Panc1 (cell line): ENCODE measurements around the gene FAM169A. TPM values are rescaled to one million over a fixed set of nuclear protein-coding genes. Genes with fewer than 3 reads are reported as not detected.
A peak's percentile ranks its signal among the peaks of the same experiment; 100 is the strongest.

Experiments
- ATAC-seq: fragments of 200-7000 bp; cut with Tn5 transposase; 2 replicates; pipeline ENCODE4 v1.9.1; 2020; ENCODE audit warnings: mild to moderate bottlenecking, moderate library complexity
- BruUV-seq: library from RNA; stranded (reverse); fragments of 400-500 nt; replicated peaks from 2 replicates; lab custom pipeline; 2021; lab: Mats Ljungman, UMichigan
- CTCF ChIA-PET: fragments of 300-600 bp; sonication (Branson Sonifier 250); formaldehyde crosslinking; loops from one replicate; lab custom pipeline; 2022; ENCODE audit warnings: antibody characterized with exemption; lab: Charles Lee
- POLR2A ChIA-PET: fragments of 300-600 bp; sonication (Branson Sonifier 250); formaldehyde crosslinking; loops from one replicate; lab custom pipeline; 2022; ENCODE audit warnings: antibody characterized with exemption; lab: Charles Lee
- DNase-seq: peaks from one replicate; pipeline ENCODE4 v3.0.0-alpha.2; 2010; ENCODE audit warnings: low read depth, low spot score
- H3K27ac ChIP-seq: 2 replicates; pipeline ENCODE4 v1.5.1; 2011; ENCODE audit warnings: mild to moderate bottlenecking, low read length, inconsistent platforms
- H3K27me3 ChIP-seq: fragments of 200-500 bp; sonication (Bioruptor generic); 2 replicates; pipeline ENCODE4 v1.6.0; 2014; ENCODE audit warnings: low read length, inconsistent platforms; ENCODE audit not compliant: control insufficient read depth, insufficient read depth
- H3K36me3 ChIP-seq: fragments of 200-500 bp; sonication (Bioruptor generic); 2 replicates; pipeline ENCODE4 v1.5.1; 2014; ENCODE audit warnings: inconsistent platforms, mild to moderate bottlenecking, low read length, moderate library complexity; ENCODE audit not compliant: control insufficient read depth, insufficient read depth
- H3K4me1 ChIP-seq: 2 replicates; pipeline ENCODE4 v1.5.1; 2011; ENCODE audit warnings: inconsistent platforms, mild to moderate bottlenecking, low read length, moderate library complexity; ENCODE audit not compliant: control insufficient read depth, insufficient read depth
- H3K4me3 ChIP-seq, 2 experiments: 2 replicates each; pipeline ENCODE4 v1.5.1; 2011 to 2012; ENCODE audit warnings: low read depth in 2 of 2, low read length in 2 of 2, mild to moderate bottlenecking in 2 of 2, inconsistent platforms in 1 of 2, moderate library complexity in 1 of 2
- H3K9me3 ChIP-seq: fragments of 200-500 bp; sonication (Bioruptor generic); 2 replicates; pipeline ENCODE4 v1.5.1; 2014; ENCODE audit warnings: low read depth, mild to moderate bottlenecking, inconsistent platforms, low read length, moderate library complexity; ENCODE audit not compliant: control insufficient read depth, insufficient read depth
- CTCF ChIP-seq: fragments of 450-650 bp; IDR thresholded peaks from 2 replicates; pipeline ENCODE4 v1.5.1; 2017; ENCODE audit warnings: mild to moderate bottlenecking
- POLR2AphosphoS5 ChIP-seq: IDR thresholded peaks from 2 replicates; pipeline ENCODE4 v1.6.1; 2012; ENCODE audit warnings: mild to moderate bottlenecking, low read depth, low read length, moderate library complexity
- REST ChIP-seq, 2 experiments: IDR thresholded peaks; 2 replicates each; pipeline ENCODE4 v1.6.1; 2011 to 2012; ENCODE audit warnings: low read depth in 2 of 2, control low read depth in 1 of 2, low read length in 1 of 2, mild to moderate bottlenecking in 1 of 2, moderate library complexity in 1 of 2; ENCODE audit not compliant: insufficient read depth in 1 of 2
- SIN3A ChIP-seq: IDR thresholded peaks from 2 replicates; pipeline ENCODE4 v1.6.1; 2012; ENCODE audit warnings: low read depth, mild to moderate bottlenecking, low read length, moderate library complexity, borderline replicate concordance; ENCODE audit not compliant: insufficient read depth
- TCF7L2 ChIP-seq: IDR thresholded peaks from 2 replicates; pipeline ENCODE4 v1.6.1; 2011; ENCODE audit warnings: mild to moderate bottlenecking, low read depth, low read length, inconsistent platforms
- in situ Hi-C: cut with HindIII; loops from 2 replicates; pipeline ENCODE4 v1.10.0; 2016; ENCODE audit warnings: low sequenced_read_pairs, low pct_unique_long_range_greater_than_20kb
- intact Hi-C: fragments of 100-400 bp; cut with micrococcal nuclease; formaldehyde crosslinking; loops from one replicate; pipeline ENCODE4 v1.10.0; 2022; ENCODE audit not compliant: unreplicated experiment
- total RNA-seq: library from RNA; stranded (reverse); gene quantifications from one replicate; pipeline ENCODE4 v1.2.1, GENCODE V29; 2021; ENCODE audit not compliant: unreplicated experiment

Gene FAM169A
- total RNA-seq, 1 experiment from 2014 or later, result 23.1 TPM

- BruUV-seq, result no TSS peak
- Histone ChIP-seq H3K4me3 (no peak overlapping the region), H3K36me3 (peaks cover 19% of the 10 kb centered on the region), H3K27me3 (no peaks in the 10 kb centered on the region), H3K9me3 (no peaks in the 10 kb centered on the region), H3K27ac (no peak overlapping the region; the same call in 1 of the 2 replicates), H3K4me1 (peaks cover 27% of the 10 kb centered on the region)
- no peak for DNase-seq
- in situ Hi-C loops (no loop called here), intact Hi-C loops (loop anchor here (10.0 kb wide), 1 partner anchor 151 kb away; no protein-coding TSS in a partner anchor)
- TF ChIP-seq REST (IDR thresholded peaks at IDR 0.05; ENCODE audit: insufficient read depth in 1 of 2, low read depth in 2 of 2, low read length in 1 of 2) (no peak), POLR2AphosphoS5 (no peak), CTCF (no peak), SIN3A (no peak), TCF7L2 (no peak)
- CTCF ChIA-PET, result no interaction called here
- POLR2A ChIA-PET, result interaction anchor here (0.6 kb wide), 1 partner anchor 508 kb away, joined by 3 read pairs; no protein-coding TSS in a partner anchor
- no peak for ATAC-seq
These were observed 102.7 kb downstream of the FAM169A start for GRCh38 chr5:74763504-74763903.

DNA sequence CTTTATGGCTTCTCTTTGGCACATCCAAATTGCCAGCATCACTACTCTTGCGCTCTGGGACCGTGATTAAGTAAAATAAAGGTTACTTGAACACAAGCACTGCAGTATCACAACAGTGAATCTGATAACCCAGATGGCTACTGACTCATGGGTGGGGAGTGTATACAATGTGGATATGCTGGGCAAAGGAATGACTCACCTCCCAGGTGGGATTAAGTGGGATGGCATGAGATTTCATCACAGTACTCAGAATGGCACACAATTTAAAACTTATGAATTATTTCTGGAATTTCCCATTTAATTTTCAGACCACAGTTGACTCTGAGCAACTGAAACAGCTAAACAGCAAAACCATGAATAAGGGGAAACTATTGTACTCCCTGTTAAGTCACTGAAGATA is 103.6 kb downstream of the FAM169A start:
- ATAC-seq (peak; percentile 51), DNase-seq (peak; percentile 18)
- Histone ChIP-seq H3K36me3 (peaks cover 24% of the 10 kb centered on the region), H3K9me3 (no peaks in the 10 kb centered on the region), H3K4me3 (no peak overlapping the region), H3K27me3 (no peaks in the 10 kb centered on the region), H3K27ac (0 out of 2 replicates have a peak overlapping the region, but pooled peaks have one; percentile 52), H3K4me1 (peaks cover 22% of the 10 kb centered on the region)
- no TSS peak for BruUV-seq
- CTCF ChIA-PET, result no interaction called here
- POLR2A ChIA-PET, result no interaction called here
- intact Hi-C loops, result loop anchor here (10.0 kb wide), 1 partner anchor 152 kb away; no protein-coding TSS in a partner anchor
- no peak for TF ChIP-seq TCF7L2
- TF ChIP-seq REST (IDR thresholded peaks at IDR 0.05; ENCODE audit: insufficient read depth in 1 of 2, low read depth in 2 of 2, low read length in 1 of 2), result no peak
- no peak for TF ChIP-seq POLR2AphosphoS5
- no peak for TF ChIP-seq SIN3A
- no peak for TF ChIP-seq CTCF
- in situ Hi-C loops, result no loop called here
